IMR-90 (cell line): ENCODE data around the gene MEIS2. TPM values are rescaled to one million over a fixed set of nuclear protein-coding genes. Genes with fewer than 3 reads are reported as not detected.

Experiments
- ATAC-seq: fragments of 200-7000 bp; cut with Tn5 transposase; 2 replicates; pipeline ENCODE4 v1.9.1; 2020; ENCODE audit warnings: low read depth, mild to moderate bottlenecking, moderate library complexity
- BruUV-seq: library from RNA; stranded (reverse); fragments of 400-500 nt; replicated peaks from 2 replicates; lab custom pipeline; 2021; lab: Mats Ljungman, UMichigan
- CTCF ChIA-PET: fragments of 300-600 bp; formaldehyde crosslinking; extraction: SDS; loops from one replicate; lab custom pipeline; 2021; ENCODE audit warnings: antibody characterized with exemption; lab: Yijun Ruan, JAX
- POLR2A ChIA-PET: fragments of 300-600 bp; sonication (Branson Sonifier 250); formaldehyde crosslinking; loops from one replicate; lab custom pipeline; 2022; ENCODE audit warnings: antibody characterized with exemption; ENCODE audit not compliant: unreplicated experiment; lab: Charles Lee
- DNase-seq: peaks from one replicate; pipeline ENCODE4 v3.0.0; 2013
- H2AFZ ChIP-seq: replicated peaks from 2 replicates; pipeline ENCODE3; 2013; ENCODE audit warnings: low read length, mild to moderate bottlenecking; ENCODE audit not compliant: poor library complexity
- H2AK5ac ChIP-seq: 2 replicates; pipeline ENCODE4 v1.6.1; 2013; ENCODE audit warnings: low read depth, low read length, inconsistent platforms
- H2AK9ac ChIP-seq: replicated peaks from 2 replicates; pipeline ENCODE3; 2013; ENCODE audit warnings: mild to moderate bottlenecking, low read depth, low read length, moderate library complexity; ENCODE audit not compliant: poor library complexity
- H2BK120ac ChIP-seq: 2 replicates; pipeline ENCODE4 v1.6.1; 2013; ENCODE audit warnings: low read depth, low read length, inconsistent platforms
- H2BK15ac ChIP-seq: 3 replicates; pipeline ENCODE4 v1.6.1; 2013; ENCODE audit warnings: low read depth, low read length, inconsistent platforms
- H2BK20ac ChIP-seq: 2 replicates; pipeline ENCODE4 v1.6.1; 2013; ENCODE audit warnings: low read depth, mild to moderate bottlenecking, inconsistent platforms, low read length, moderate library complexity
- H2BK5ac ChIP-seq: 2 replicates; pipeline ENCODE4 v1.6.1; 2013; ENCODE audit warnings: mild to moderate bottlenecking, low read depth, low read length, inconsistent platforms; ENCODE audit not compliant: poor library complexity, severe bottlenecking
- H3K14ac ChIP-seq: replicated peaks from 2 replicates; pipeline ENCODE4 v1.6.1; 2013; ENCODE audit warnings: low read depth, low read length, inconsistent platforms
- H3K18ac ChIP-seq: 2 replicates; pipeline ENCODE4 v1.6.1; 2013; ENCODE audit warnings: low read depth, low read length, control low read depth
- H3K23ac ChIP-seq: 2 replicates; pipeline ENCODE4 v1.6.1; 2013; ENCODE audit warnings: low read depth, low read length, inconsistent platforms
- H3K27ac ChIP-seq: 2 replicates; pipeline ENCODE4 v1.5.1; 2013; ENCODE audit warnings: mild to moderate bottlenecking, control low read depth, low read length; ENCODE audit not compliant: insufficient read depth
- H3K27me3 ChIP-seq: 2 replicates; pipeline ENCODE4 v1.6.1; 2013; ENCODE audit warnings: low read length; ENCODE audit not compliant: control insufficient read depth, insufficient read depth
- H3K36me3 ChIP-seq: 2 replicates; pipeline ENCODE4 v1.6.1; 2013; ENCODE audit warnings: low read length, mixed read lengths; ENCODE audit not compliant: control insufficient read depth, insufficient read depth
- H3K4ac ChIP-seq: 2 replicates; pipeline ENCODE4 v1.6.1; 2013; ENCODE audit warnings: low read depth, low read length, inconsistent platforms
- H3K4me1 ChIP-seq: 2 replicates; pipeline ENCODE4 v1.6.1; 2013; ENCODE audit warnings: low read length, mixed read lengths; ENCODE audit not compliant: control insufficient read depth, insufficient read depth
- H3K4me2 ChIP-seq: 2 replicates; pipeline ENCODE4 v1.6.1; 2013; ENCODE audit warnings: low read depth, mild to moderate bottlenecking, control low read depth, low read length, moderate library complexity
- H3K4me3 ChIP-seq: 2 replicates; pipeline ENCODE4 v1.5.1; 2013; ENCODE audit warnings: low read depth, mild to moderate bottlenecking, control low read depth, low read length, moderate library complexity; ENCODE audit not compliant: insufficient read depth
- H3K56ac ChIP-seq: 2 replicates; pipeline ENCODE4 v1.6.1; 2013; ENCODE audit warnings: low read length, inconsistent platforms; ENCODE audit not compliant: insufficient read depth; ENCODE audit errors: extremely low read depth
- H3K79me1 ChIP-seq, 2 experiments: 2 replicates each; pipeline ENCODE4 v1.6.1; 2013; ENCODE audit warnings: low read length in 2 of 2, inconsistent platforms in 1 of 2, low read depth in 1 of 2
- H3K9ac ChIP-seq: 2 replicates; pipeline ENCODE4 v1.6.1; 2013; ENCODE audit warnings: low read depth, low read length, control low read depth
- H3K9me1 ChIP-seq: 2 replicates; pipeline ENCODE4 v1.6.1; 2013; ENCODE audit warnings: low read length, inconsistent platforms; ENCODE audit not compliant: insufficient read depth
- H3K9me3 ChIP-seq: 2 replicates; pipeline ENCODE4 v1.6.1; 2013; ENCODE audit warnings: low read length; ENCODE audit not compliant: control insufficient read depth, insufficient read depth
- H4K20me1 ChIP-seq: 2 replicates; pipeline ENCODE4 v1.6.1; 2013; ENCODE audit warnings: low read length, inconsistent platforms; ENCODE audit not compliant: insufficient read depth
- H4K5ac ChIP-seq: 2 replicates; pipeline ENCODE4 v1.6.1; 2013; ENCODE audit warnings: mild to moderate bottlenecking, low read depth, low read length, control low read depth
- H4K8ac ChIP-seq, 2 experiments: 2 replicates each; pipeline ENCODE4 v1.6.1; 2013; ENCODE audit warnings: low read depth in 2 of 2, low read length in 2 of 2, control low read depth in 1 of 2, inconsistent platforms in 1 of 2
- H4K91ac ChIP-seq: 2 replicates; pipeline ENCODE4 v1.6.1; 2013; ENCODE audit warnings: low read depth, low read length, inconsistent platforms; ENCODE audit not compliant: insufficient read depth
- BHLHE40 ChIP-seq: fragments of 150-350 bp; IDR thresholded peaks from 2 replicates; pipeline ENCODE4 v1.6.1; 2016; ENCODE audit warnings: mild to moderate bottlenecking, low read depth, low read length
- FOS ChIP-seq: fragments of 150-350 bp; IDR thresholded peaks from 2 replicates; pipeline ENCODE4 v1.6.1; 2016; ENCODE audit warnings: low read depth, low read length
- MAFK ChIP-seq: IDR thresholded peaks from 2 replicates; pipeline ENCODE4 v1.6.1; 2012; ENCODE audit warnings: low read depth, low read length, improper control_type of control experiment
- MAZ ChIP-seq: IDR thresholded peaks from 2 replicates; pipeline ENCODE4 v1.6.1; 2012; ENCODE audit warnings: low read depth, mild to moderate bottlenecking, low read length, improper control_type of control experiment, moderate library complexity, borderline replicate concordance
- POLR2A ChIP-seq: IDR thresholded peaks from 2 replicates; pipeline ENCODE4 v1.6.1; 2012; ENCODE audit warnings: mild to moderate bottlenecking, low read depth, low read length
- SMC3 ChIP-seq: fragments of 150-350 bp; IDR thresholded peaks from 2 replicates; pipeline ENCODE4 v1.6.1; 2016; ENCODE audit warnings: low read depth, mild to moderate bottlenecking, antibody characterized with exemption, low read length, moderate library complexity
- USF2 ChIP-seq: fragments of 150-350 bp; IDR thresholded peaks from 2 replicates; pipeline ENCODE4 v1.6.1; 2017; ENCODE audit warnings: mild to moderate bottlenecking, antibody characterized with exemption, low read length, low read depth
- WGBS, 2 experiments: methylation state at CpG; one replicate each; pipeline versions ENCODE4 v1.1.5 to v1.1.7; 2013; ENCODE audit warnings: missing lambda C conversion rate in 2 of 2; ENCODE audit not compliant: insufficient read length in 1 of 2; ENCODE audit errors: extremely low coverage in 2 of 2; 5-methylcytosine and 5-hydroxymethylcytosine counted together
- dilution Hi-C: fragments of 300-500 bp; cut with HindIII; formaldehyde crosslinking; loops from one replicate; pipeline ENCODE4 v1.14.3; 2018; ENCODE audit warnings: low sequenced_read_pairs; ENCODE audit not compliant: unreplicated experiment
- in situ Hi-C: fragments of 300-500 bp; cut with MboI; formaldehyde crosslinking; loops from 3 replicates; pipeline ENCODE4 v1.14.3; 2019; ENCODE audit warnings: low sequenced_read_pairs, inconsistent platforms, mixed read lengths
- intact Hi-C: fragments of 100-400 bp; cut with micrococcal nuclease; formaldehyde crosslinking; loops from 2 replicates; pipeline ENCODE4 v1.10.0; 2022
- polyA plus RNA-seq, 3 experiments: library from polyadenylated mRNA; depleted of rRNA; stranded (reverse); fragments of >200 nt; gene quantifications; 2 replicates each; pipeline ENCODE4 v1.2.3, GENCODE V29; 2012; ENCODE audit warnings: low replicate concordance in 1 of 3
- total RNA-seq: library from RNA; depleted of rRNA; stranded (reverse); fragments of >200 nt; gene quantifications from 2 replicates; pipeline ENCODE4 v1.2.3, GENCODE V29; 2012

MEIS2 gene
- total and polyA plus RNA-seq, 2 of the 4 experiments (the other 2 are of a cell fraction) = 70.1 to 71.3 TPM

- ChIA-PET POLR2A (no interaction called here), CTCF (interaction anchor here (0.8 to 1.0 kb wide), 2 partner anchors 28 to 41 kb away, joined by 3 read pairs; no protein-coding TSS in a partner anchor)
- ATAC-seq = no peak
- Histone ChIP-seq H3K9me3 (peaks cover 2% of the 10 kb centered on the region; the same call in 1 of the 2 replicates), H2AFZ (no peak overlapping the region), H3K79me1 (no peaks in the 10 kb centered on the region), H3K4me1 (no peaks in the 10 kb centered on the region), H4K8ac (no peak overlapping the region), H4K91ac (no peak overlapping the region), H2AK9ac (no peak overlapping the region), H3K36me3 (no peaks in the 10 kb centered on the region), H3K9ac (no peak overlapping the region), H3K14ac (no peak overlapping the region), H3K4me3 (no peak overlapping the region), H2AK5ac (no peak overlapping the region), H3K9me1 (no peaks in the 10 kb centered on the region), H3K56ac (no peak overlapping the region), H2BK5ac (no peak overlapping the region), H3K27ac (no peak overlapping the region), H4K5ac (no peak overlapping the region), H2BK20ac (no peak overlapping the region), H3K23ac (no peak overlapping the region), H2BK120ac (no peak overlapping the region), H2BK15ac (no peak overlapping the region), H3K4ac (no peak overlapping the region), H4K20me1 (no peaks in the 10 kb centered on the region), H3K27me3 (peaks cover 9% of the 10 kb centered on the region; the same call in 1 of the 2 replicates), H3K4me2 (no peak overlapping the region), H3K18ac (no peak overlapping the region)
- in situ Hi-C loops = loop anchor here (25.0 kb wide), 1 partner anchor 1011 kb away; no protein-coding TSS in a partner anchor
- no peak for DNase-seq
- dilution Hi-C loops = no loop called here
- no CpG with 5 or more reads among the region's 2 CpGs for WGBS, 2 experiments
- TF ChIP-seq SMC3 (no peak), MAFK (no peak), MAZ (no peak), USF2 (no peak), FOS (no peak), POLR2A (no peak), BHLHE40 (no peak)
- BruUV-seq = no TSS peak
- intact Hi-C loops = no loop called here
Measured at GRCh38 chr15:36875740-36876334, 224.5 kb downstream of the MEIS2 start.
